EL (cell line): ENCODE measurements around the gene LRRC4C.

Source experiments
- DNase-seq: peaks from one replicate; pipeline ENCODE4 v3.0.0-alpha.2; 2016

LRRC4C gene

GRCh38 chr11:40139066-40139465 is 1320.4 kb downstream of the LRRC4C start:
- DNase-seq = no peak

GRCh38 chr11:40134820-40135570 is 1324.5 kb downstream of the LRRC4C start:
- no peak for DNase-seq

- no peak for DNase-seq
These were observed 1326.0 kb downstream of the LRRC4C start for GRCh38 chr11:40133498-40133897.

- DNase-seq = no peak
These were observed 1326.5 kb downstream of the LRRC4C start for GRCh38 chr11:40132912-40133311.

- no peak for DNase-seq
These were observed 1329.0 kb downstream of the LRRC4C start for GRCh38 chr11:40130427-40130826.

- DNase-seq = no peak
These were observed 1330.2 kb downstream of the LRRC4C start for GRCh38 chr11:40129266-40129665.

- no peak for DNase-seq
These were observed 1334.4 kb downstream of the LRRC4C start for GRCh38 chr11:40125054-40125453.

GRCh38 chr11:40119661-40120060 is 1339.8 kb downstream of the LRRC4C start:
- no peak for DNase-seq

GRCh38 chr11:40118780-40119179 is 1340.7 kb downstream of the LRRC4C start:
- no peak for DNase-seq

- no peak for DNase-seq
These were observed 1341.4 kb downstream of the LRRC4C start for GRCh38 chr11:40118026-40118425.

- no peak for DNase-seq
These were observed 1354.4 kb downstream of the LRRC4C start for GRCh38 chr11:40104941-40105550.

GRCh38 chr11:40100781-40101180 is 1358.7 kb downstream of the LRRC4C start:
- DNase-seq = no peak

- no peak for DNase-seq
These were observed 1359.3 kb downstream of the LRRC4C start for GRCh38 chr11:40100162-40100553.

- no peak for DNase-seq
These were observed 1359.9 kb downstream of the LRRC4C start for GRCh38 chr11:40099426-40100161.

- DNase-seq = no peak
These were observed 1364.0 kb downstream of the LRRC4C start for GRCh38 chr11:40095446-40095845.

GRCh38 chr11:40094954-40095353 is 1364.5 kb downstream of the LRRC4C start:
- DNase-seq = no peak

- no peak for DNase-seq
These were observed 1379.0 kb downstream of the LRRC4C start for GRCh38 chr11:40080434-40080833.
